K562 (cell line): ENCODE results near the gene MAN2A1. TPM values are rescaled to one million over a fixed set of nuclear protein-coding genes. Genes with fewer than 3 reads are reported as not detected.

Experiments
- ATAC-seq: fragments of 200-7000 bp; cut with Tn5 transposase; 3 replicates; pipeline ENCODE4 v1.9.1; 2020; ENCODE audit warnings: moderate library complexity
- BruUV-seq: library from RNA; stranded (reverse); fragments of 400-500 nt; replicated peaks from 2 replicates; lab custom pipeline; 2021; lab: Mats Ljungman, UMichigan
- CTCF ChIA-PET: fragments of 300-600 bp; formaldehyde crosslinking; extraction: SDS; loops from one replicate; lab custom pipeline; 2021; ENCODE audit warnings: low intra/inter-chr PET ratio; lab: Yijun Ruan, JAX
- POLR2A ChIA-PET: fragments of 300-600, 350-650 bp; sonication (Branson Sonifier 250); formaldehyde crosslinking; extraction: SDS; loops from one replicate; lab custom pipeline; 2021; ENCODE audit warnings: antibody characterized with exemption, inconsistent platforms; lab: Yijun Ruan, JAX
- DNase-seq, 4 experiments: peaks; one replicate each; pipeline versions ENCODE4 v3.0.0 to v3.0.0-alpha.2; 2011 to 2018; ENCODE audit warnings: low spot score in 3 of 4, mixed read lengths in 3 of 4; ENCODE audit errors: extremely low read depth in 1 of 4
- FAIRE-seq: peaks from 2 replicates; lab custom pipeline; 2011; peaks lifted over from hg19 to GRCh38; lab: Jason Lieb, UNC
- H2AFZ ChIP-seq: 2 replicates; pipeline ENCODE4 v1.6.0; 2011; ENCODE audit warnings: low read depth, low read length, control low read depth, inconsistent platforms
- H3K27ac ChIP-seq: fragments of 200-600 bp; 3 replicates; pipeline ENCODE4 v1.8.0; 2011; ENCODE audit warnings: low read depth, mild to moderate bottlenecking, control low read depth, inconsistent platforms, low read length, moderate library complexity, mixed read lengths; ENCODE audit errors: extremely low read depth
- H3K27me3 ChIP-seq, 2 experiments: fragments of 300-600 bp in 1 of 2; 2 replicates in 1 of 2; 3 replicates in 1 of 2; pipeline versions ENCODE4 v1.6.0 to v1.8.0; 2011; ENCODE audit warnings: inconsistent platforms in 2 of 2, low read length in 2 of 2, mild to moderate bottlenecking in 1 of 2, mixed read lengths in 1 of 2, moderate library complexity in 1 of 2; ENCODE audit not compliant: control insufficient read depth in 2 of 2, insufficient read depth in 2 of 2
- H3K36me3 ChIP-seq: fragments of 300-600 bp; 3 replicates; pipeline ENCODE4 v1.8.0; 2011; ENCODE audit warnings: mild to moderate bottlenecking, low read length, inconsistent platforms; ENCODE audit not compliant: control insufficient read depth, insufficient read depth
- H3K4me1 ChIP-seq, 2 experiments: fragments of 200-600 bp in 1 of 2; replicated peaks in 1 of 2; 2 replicates in 1 of 2; 3 replicates in 1 of 2; pipeline versions ENCODE4 v1.5.1 to v1.8.0; 2011; ENCODE audit warnings: inconsistent platforms in 2 of 2, low read length in 2 of 2, mild to moderate bottlenecking in 1 of 2, mixed read lengths in 1 of 2, moderate library complexity in 1 of 2; ENCODE audit not compliant: control insufficient read depth in 2 of 2, insufficient read depth in 2 of 2
- H3K4me2 ChIP-seq: 2 replicates; pipeline ENCODE4 v1.6.1; 2011; ENCODE audit warnings: low read length, control low read depth, inconsistent platforms, mixed read lengths; ENCODE audit not compliant: insufficient read depth
- H3K4me3 ChIP-seq: fragments of 200-600 bp; sonication (generic), shearing (Covaris generic); 2 replicates; pipeline ENCODE4 v1.5.1; 2016; ENCODE audit warnings: control low read depth, inconsistent platforms
- H3K79me2 ChIP-seq: fragments of 200-600 bp; 3 replicates; pipeline ENCODE4 v1.8.0; 2011; ENCODE audit warnings: low read length, inconsistent platforms; ENCODE audit not compliant: control insufficient read depth, insufficient read depth
- H3K9ac ChIP-seq, 2 experiments: 2 replicates each; pipeline versions ENCODE4 v1.6.0 to v1.6.1; 2011; ENCODE audit warnings: low read depth in 2 of 2, low read length in 2 of 2, control low read depth in 1 of 2, inconsistent platforms in 1 of 2, mild to moderate bottlenecking in 1 of 2, mixed read lengths in 1 of 2; ENCODE audit not compliant: insufficient read depth in 1 of 2
- H3K9me1 ChIP-seq: one replicate; pipeline ENCODE4 v1.6.0; 2011; ENCODE audit warnings: inconsistent platforms, mild to moderate bottlenecking, low read length, moderate library complexity; ENCODE audit not compliant: control insufficient read depth, insufficient read depth
- H3K9me3 ChIP-seq: replicated peaks from 2 replicates; pipeline ENCODE4 v1.5.1; 2011; ENCODE audit warnings: low read depth, low read length, inconsistent platforms; ENCODE audit not compliant: control insufficient read depth, insufficient read depth
- H4K20me1 ChIP-seq: replicated peaks from 2 replicates; pipeline ENCODE4 v1.6.1; 2011; ENCODE audit warnings: low read length, inconsistent platforms, mixed read lengths; ENCODE audit not compliant: control insufficient read depth, insufficient read depth
- HDAC2 ChIP-seq: fragments of 450-650 bp; IDR thresholded peaks from 2 replicates; pipeline ENCODE4 v1.6.1; 2016; ENCODE audit warnings: mild to moderate bottlenecking
- JUNB ChIP-seq: fragments of 450-650 bp; formaldehyde crosslinking; conservative IDR thresholded peaks from 2 replicates; pipeline ENCODE4 v1.4.0; 2020; ENCODE audit warnings: mild to moderate bottlenecking
- MIER1 ChIP-seq: fragments of 450-650 bp; IDR thresholded peaks from 2 replicates; pipeline ENCODE4 v1.6.1; 2016; ENCODE audit warnings: antibody characterized with exemption, mild to moderate bottlenecking, low read depth
- NFIX ChIP-seq: fragments of 250-450 bp; sonication (Bioruptor Pico); IDR thresholded peaks from 2 replicates; pipeline ENCODE4 v1.4.0; 2020; ENCODE audit warnings: low read depth, mild to moderate bottlenecking, moderate library complexity
- PTRF ChIP-seq: fragments of 450-650 bp; IDR thresholded peaks from 2 replicates; pipeline ENCODE4 v1.6.1; 2016; ENCODE audit warnings: mild to moderate bottlenecking, missing genetic modification characterization, missing compliant biosample characterization
- SP2 ChIP-seq: IDR thresholded peaks from 2 replicates; pipeline ENCODE4 v1.6.1; 2011; ENCODE audit warnings: mild to moderate bottlenecking, low read depth, low read length, moderate library complexity; ENCODE audit not compliant: poor library complexity, severe bottlenecking; ENCODE audit errors: extremely low read depth
- U2AF1 ChIP-seq: fragments of 200-400 bp; formaldehyde crosslinking; optimal IDR thresholded peaks from 2 replicates; pipeline ENCODE3; 2017; ENCODE audit warnings: mild to moderate bottlenecking, low read depth, low read length, moderate library complexity
- ZNF134 ChIP-seq: fragments of 250-450 bp; sonication (Bioruptor Pico); conservative IDR thresholded peaks from 2 replicates; pipeline ENCODE4 v1.4.0; 2020
- ZNF174 ChIP-seq: fragments of 250-450 bp; sonication (Bioruptor Pico); IDR thresholded peaks from 2 replicates; pipeline ENCODE4 v1.4.0; 2020; ENCODE audit warnings: mild to moderate bottlenecking
- ZNF232 ChIP-seq: sonication (generic); formaldehyde crosslinking; IDR thresholded peaks from 2 replicates; pipeline ENCODE4 v1.8.0; 2022; ENCODE audit warnings: mild to moderate bottlenecking, missing genetic modification reagents
- ZNF282 ChIP-seq: sonication (generic); formaldehyde crosslinking; IDR thresholded peaks from 2 replicates; pipeline ENCODE4 v1.8.1; 2023; ENCODE audit warnings: missing genetic modification reagents
- WGBS: fragments of 100-300 bp; shearing (Covaris generic); methylation state at CpG from one replicate; pipeline ENCODE4 v1.1.6; 2016; ENCODE audit warnings: low coverage, mixed read lengths; ENCODE audit not compliant: insufficient coverage; ENCODE audit errors: missing lambda C conversion rate; 5-methylcytosine and 5-hydroxymethylcytosine counted together
- in situ Hi-C: fragments of 300-500 bp; cut with MboI; formaldehyde crosslinking; loops from 4 replicates; pipeline ENCODE4 v1.15.0; 2018; ENCODE audit warnings: inconsistent platforms, mixed read lengths
- intact Hi-C: fragments of 100-400 bp; cut with micrococcal nuclease; formaldehyde crosslinking; loops from 2 replicates; pipeline ENCODE4 v1.14.2; 2022
- polyA plus RNA-seq, 8 experiments: library from polyadenylated mRNA; depleted of rRNA in 4 of 8; stranded (reverse) in 5 of 8; unstranded in 3 of 8; fragments of >200 nt; fragmentation: Nextera tagmentation in 2 of 8; fragmentation: Illumina TruSeq in 1 of 8; extraction: Ambion mirVana in 2 of 8; extraction: Trizol in 1 of 8; gene quantifications; 2 replicates each; pipeline versions ENCODE4 v1.2.1 to v1.2.3, GENCODE V29; 2011 to 2014; ENCODE audit warnings: inconsistent platforms in 1 of 8, missing spikeins in 1 of 8
- total RNA-seq, 7 experiments: library from RNA; depleted of rRNA in 6 of 7; stranded (reverse); fragments of >200 nt in 6 of 7; fragmentation: Illumina TruSeq in 2 of 7; extraction: Trizol in 2 of 7; gene quantifications; 2 replicates each; pipeline versions ENCODE4 v1.2.1 to v1.2.3, GENCODE V29; 2011 to 2021; ENCODE audit warnings: low replicate concordance in 1 of 7
- TF ChIP-seq, protein P1 (sequence below): fragments of 450-650 bp; formaldehyde crosslinking; IDR thresholded peaks from 2 replicates; pipeline ENCODE4 v1.4.0; 2020; ENCODE audit warnings: mild to moderate bottlenecking, moderate library complexity
- TF ChIP-seq, protein P2 (sequence below): fragments of 250-450 bp; sonication (Bioruptor Pico); IDR thresholded peaks from 2 replicates; pipeline ENCODE4 v1.8.0; 2022; ENCODE audit warnings: moderate library complexity, mild to moderate bottlenecking, inconsistent platforms

MAN2A1 gene
- total and polyA plus RNA-seq, 9 of the 15 experiments (the other 6 are each of a cell fraction or from before 2014, with no cell fraction given) = 5.2 to 32.0 (median 19.8) TPM

DNA sequence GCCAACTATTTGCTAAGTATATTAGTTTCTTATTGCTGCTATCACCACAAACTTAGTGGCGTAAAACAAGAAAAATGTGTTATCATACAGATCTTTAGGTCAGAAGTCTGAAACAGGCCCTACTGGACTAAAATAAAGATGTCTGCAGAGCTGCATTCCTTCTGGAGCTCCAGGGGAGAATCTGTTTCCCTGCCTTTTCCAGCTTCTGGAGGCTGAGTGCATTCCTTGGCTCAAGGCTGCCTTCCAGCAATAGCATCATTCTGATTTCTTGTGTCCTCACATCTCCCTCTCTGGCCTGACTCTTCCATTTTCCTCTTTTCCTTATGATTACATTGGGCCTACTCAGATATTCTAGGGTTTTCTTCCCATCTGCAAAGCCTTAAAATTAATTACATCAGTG is 15.9 kb downstream of the MAN2A1 start:
- peaks cover 4% of the 10 kb centered on the region; the same call in 1 of the 2 replicates for H4K20me1 ChIP-seq
- no peaks in the 10 kb centered on the region; a peak in 1 of 5 replicates for H3K27me3 ChIP-seq
- peaks cover 20 to 65% of the 10 kb centered on the region in 2 experiments for H3K4me1 ChIP-seq
- no peak overlapping the region for H3K4me3 ChIP-seq
- FAIRE-seq (no peak), ATAC-seq (no peak), DNase-seq (no peak)
- H3K9ac ChIP-seq = no peak overlapping the region
- no peak overlapping the region for H3K4me2 ChIP-seq
- H3K9me3 ChIP-seq = no peaks in the 10 kb centered on the region
- H2AFZ ChIP-seq = no peak overlapping the region
- no peak overlapping the region for H3K27ac ChIP-seq
- CTCF ChIA-PET = no interaction called here
- POLR2A ChIA-PET = interaction anchor here (1.4 to 2.2 kb wide), 2 partner anchors 10 to 12 kb away, joined by 3 to 11 read pairs; no protein-coding TSS in a partner anchor
- TF ChIP-seq HDAC2 (no peak), ZNF232 (CRISPR knock-in tag) (no peak), JUNB (CRISPR knock-in tag) (no peak), MIER1 (no peak), ZNF282 (CRISPR knock-in tag) (no peak), SP2 (no peak), PTRF (no peak), ZNF134 (CRISPR knock-in tag) (no peak), NFIX (CRISPR knock-in tag) (no peak), ZNF174 (no peak), U2AF1 (no peak)
- TF ChIP-seq, protein P1, sequence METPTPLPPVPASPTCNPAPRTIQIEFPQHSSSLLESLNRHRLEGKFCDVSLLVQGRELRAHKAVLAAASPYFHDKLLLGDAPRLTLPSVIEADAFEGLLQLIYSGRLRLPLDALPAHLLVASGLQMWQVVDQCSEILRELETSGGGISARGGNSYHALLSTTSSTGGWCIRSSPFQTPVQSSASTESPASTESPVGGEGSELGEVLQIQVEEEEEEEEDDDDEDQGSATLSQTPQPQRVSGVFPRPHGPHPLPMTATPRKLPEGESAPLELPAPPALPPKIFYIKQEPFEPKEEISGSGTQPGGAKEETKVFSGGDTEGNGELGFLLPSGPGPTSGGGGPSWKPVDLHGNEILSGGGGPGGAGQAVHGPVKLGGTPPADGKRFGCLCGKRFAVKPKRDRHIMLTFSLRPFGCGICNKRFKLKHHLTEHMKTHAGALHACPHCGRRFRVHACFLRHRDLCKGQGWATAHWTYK (CRISPR knock-in tag) = no peak
- TF ChIP-seq, protein P2, sequence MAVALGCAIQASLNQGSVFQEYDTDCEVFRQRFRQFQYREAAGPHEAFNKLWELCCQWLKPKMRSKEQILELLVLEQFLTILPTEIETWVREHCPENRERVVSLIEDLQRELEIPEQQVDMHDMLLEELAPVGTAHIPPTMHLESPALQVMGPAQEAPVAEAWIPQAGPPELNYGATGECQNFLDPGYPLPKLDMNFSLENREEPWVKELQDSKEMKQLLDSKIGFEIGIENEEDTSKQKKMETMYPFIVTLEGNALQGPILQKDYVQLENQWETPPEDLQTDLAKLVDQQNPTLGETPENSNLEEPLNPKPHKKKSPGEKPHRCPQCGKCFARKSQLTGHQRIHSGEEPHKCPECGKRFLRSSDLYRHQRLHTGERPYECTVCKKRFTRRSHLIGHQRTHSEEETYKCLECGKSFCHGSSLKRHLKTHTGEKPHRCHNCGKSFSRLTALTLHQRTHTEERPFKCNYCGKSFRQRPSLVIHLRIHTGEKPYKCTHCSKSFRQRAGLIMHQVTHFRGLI = no peak
- in situ Hi-C loops = no loop called here
- intact Hi-C loops = no loop called here
- H3K9me1 ChIP-seq = peaks cover 4% of the 10 kb centered on the region
- 100% methylated on average over 1 of the region's 1 CpG for WGBS
- H3K36me3 ChIP-seq = no peaks in the 10 kb centered on the region; the same call in 2 of the 3 replicates
- H3K79me2 ChIP-seq = peaks cover 96% of the 10 kb centered on the region
- no TSS peak for BruUV-seq
